ENCODE measurements around the gene ADA.

GRCh38 chr20:44633187-44633810, 18.2 kb downstream of the ADA start:
- TF ChIP-seq PTBP1 (IDR thresholded peaks at IDR 0.05; ENCODE audit: low read depth, low read length, poor library complexity, severe bottlenecking) (no peak), ZNF430 (CRISPR knock-in tag; IDR thresholded peaks at IDR 0.05) (no peak), ZZZ3 (CRISPR knock-in tag; IDR thresholded peaks at IDR 0.05; ENCODE audit: borderline replicate concordance) (no peak), ZNF7 (CRISPR knock-in tag; IDR thresholded peaks at IDR 0.05) (no peak)

Measured in HepG2 (cell line).